SHP77 (cell line): ENCODE data around the gene JAKMIP2.
A peak's percentile ranks its signal among the peaks of the same experiment; 100 is the strongest.
"Not testable (repeated sequence)": the region's sequence is repeated elsewhere in the genome, so short reads cannot be mapped to it uniquely, and the experiment has no call there.

Source experiments
- DNase-seq, 2 experiments: peaks; one replicate each; lab custom pipeline; 2025; lab: John Stamatoyannopoulos, UW

JAKMIP2 gene

GRCh38 chr5:147610798-147611197 lies 171.7 kb downstream of the JAKMIP2 start:
- no peak for DNase-seq

GRCh38 chr5:147601652-147602051 lies 180.9 kb downstream of the JAKMIP2 start:
- DNase-seq = no peak

- DNase-seq = no peak
Measured at GRCh38 chr5:147591120-147591519, 191.4 kb downstream of the JAKMIP2 start.

GRCh38 chr5:147590096-147590495 lies 192.4 kb downstream of the JAKMIP2 start:
- DNase-seq = no peak

GRCh38 chr5:147586832-147587231 lies 195.7 kb downstream of the JAKMIP2 start:
- DNase-seq = no peak

GRCh38 chr5:147586221-147586620 lies 196.3 kb downstream of the JAKMIP2 start:
- DNase-seq = no peak

GRCh38 chr5:147582272-147582671 lies 200.3 kb downstream of the JAKMIP2 start:
- DNase-seq = not testable (repeated sequence)

DNA sequence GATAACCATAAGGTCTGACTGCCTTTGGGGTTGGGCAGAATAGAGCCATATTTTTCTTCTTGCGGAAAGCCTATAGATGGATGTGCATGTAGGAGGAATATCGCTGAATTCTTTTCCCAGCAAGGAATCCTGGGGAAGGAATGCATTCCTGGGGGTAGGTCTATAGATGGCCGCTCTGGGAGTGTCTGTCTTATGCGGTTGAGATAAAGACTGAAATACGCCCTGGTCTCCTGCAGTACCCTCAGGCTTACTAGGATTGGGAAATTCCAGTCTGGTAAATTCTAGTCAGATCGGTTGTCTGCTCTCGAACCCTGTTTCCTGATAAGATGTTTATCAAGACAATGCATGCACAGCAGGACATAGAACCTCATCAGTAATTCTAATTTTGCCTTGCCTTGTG lies 202.1 kb downstream of the JAKMIP2 start:
- not testable (repeated sequence) for DNase-seq

DNA sequence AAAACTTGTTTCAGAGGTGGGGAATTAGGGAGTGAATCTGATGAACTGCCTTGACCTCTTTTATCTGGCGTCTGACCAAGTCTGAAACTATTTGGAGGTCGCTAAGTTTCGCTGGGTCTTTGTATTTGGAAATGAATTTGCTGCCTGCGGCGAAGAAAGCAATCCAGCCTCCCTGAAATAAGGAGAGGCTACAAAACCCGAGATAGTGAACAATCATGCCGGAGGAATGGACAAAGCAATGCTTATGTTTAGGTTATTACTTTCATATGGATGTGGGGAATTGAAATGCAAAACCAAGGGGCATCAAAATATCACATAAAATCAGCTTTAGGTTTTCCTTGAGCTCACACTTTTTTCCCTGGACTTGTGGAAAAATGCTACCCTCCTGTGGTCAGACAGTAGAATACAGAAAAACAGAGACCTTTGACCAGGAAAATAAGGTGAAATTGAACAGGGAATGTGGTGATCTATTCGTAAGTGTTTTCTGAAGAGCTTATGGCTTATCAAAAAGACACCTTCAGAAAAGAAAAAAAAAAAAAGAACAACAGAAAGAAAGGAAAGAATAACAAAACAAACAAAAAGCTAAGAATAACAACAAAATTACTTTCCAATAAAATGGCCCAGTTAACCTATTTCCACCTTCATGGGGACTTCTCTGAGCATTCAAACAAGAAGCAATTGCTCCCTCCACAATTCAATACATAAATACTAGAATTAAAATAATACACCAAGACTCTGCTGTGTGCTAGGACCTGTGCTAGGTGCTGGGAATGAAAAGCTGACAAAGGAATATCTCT lies 204.1 kb downstream of the JAKMIP2 start:
- peak; percentile 57 to 61 for DNase-seq

DNA sequence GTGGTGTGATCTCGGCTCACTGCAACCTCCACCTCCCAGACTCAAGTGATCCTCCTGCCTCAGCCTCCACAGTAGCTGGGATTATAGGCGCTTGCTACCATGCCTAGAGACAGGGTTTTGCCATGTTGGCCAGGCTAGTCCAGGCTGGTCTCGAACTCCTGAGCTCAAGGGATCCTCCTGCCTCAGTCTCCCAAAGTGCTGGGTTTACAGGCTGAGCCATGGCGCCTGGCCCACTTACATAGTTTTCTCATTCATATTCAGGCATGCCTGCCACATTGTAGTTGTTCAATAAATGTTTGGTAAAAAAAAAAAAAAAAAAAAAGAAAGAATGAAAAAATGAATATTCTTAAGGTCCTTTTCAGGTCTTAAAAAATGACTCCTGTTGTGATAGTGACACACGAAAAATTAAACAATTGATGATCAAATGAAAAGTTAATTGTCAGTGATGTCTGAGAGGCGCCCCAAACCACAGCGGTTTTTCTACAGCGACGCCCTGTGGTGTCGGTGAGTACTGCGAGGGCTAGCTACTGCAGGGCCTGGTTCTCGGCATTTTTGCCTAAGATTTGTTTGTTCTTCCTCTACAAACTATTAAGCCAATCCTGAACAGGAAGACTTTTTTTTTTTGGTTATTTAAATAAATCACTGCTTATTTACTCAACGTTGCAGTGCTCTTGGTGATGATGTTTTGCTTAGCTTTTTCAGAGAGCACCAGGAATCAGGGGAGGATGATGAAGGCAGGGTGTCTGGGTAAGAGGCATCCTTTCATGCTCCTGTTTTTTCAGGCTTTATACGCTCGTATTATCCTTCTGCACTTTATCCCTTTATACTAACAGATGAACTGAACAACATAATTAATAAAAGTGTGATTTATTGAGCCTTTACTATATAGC lies 205.6 kb downstream of the JAKMIP2 start:
- DNase-seq = peak; percentile 12 to 44

DNA sequence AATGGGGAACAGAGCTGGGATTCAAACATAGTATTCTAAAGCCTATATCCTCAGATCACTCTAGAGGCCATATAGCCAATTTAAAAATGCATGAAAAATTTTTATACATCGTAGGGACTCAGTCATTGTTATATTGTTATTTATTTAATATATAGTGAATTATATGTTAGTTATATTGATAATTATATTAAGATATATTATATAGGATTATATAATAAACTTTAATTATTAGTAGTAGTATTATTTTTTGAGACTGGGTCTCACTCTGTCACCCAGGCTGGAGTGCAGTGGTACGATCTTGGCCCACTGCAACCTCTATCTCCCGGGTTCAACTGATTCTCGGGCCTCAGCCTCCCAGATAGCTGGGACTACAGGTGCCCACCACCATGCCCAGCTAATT lies 206.9 kb downstream of the JAKMIP2 start:
- DNase-seq = no peak

GRCh38 chr5:147573211-147573610 lies 209.3 kb downstream of the JAKMIP2 start:
- DNase-seq = no peak

GRCh38 chr5:147568710-147569406 lies 213.7 kb downstream of the JAKMIP2 start:
- no peak for DNase-seq

GRCh38 chr5:147567917-147568598 lies 214.5 kb downstream of the JAKMIP2 start:
- DNase-seq = no peak

DNA sequence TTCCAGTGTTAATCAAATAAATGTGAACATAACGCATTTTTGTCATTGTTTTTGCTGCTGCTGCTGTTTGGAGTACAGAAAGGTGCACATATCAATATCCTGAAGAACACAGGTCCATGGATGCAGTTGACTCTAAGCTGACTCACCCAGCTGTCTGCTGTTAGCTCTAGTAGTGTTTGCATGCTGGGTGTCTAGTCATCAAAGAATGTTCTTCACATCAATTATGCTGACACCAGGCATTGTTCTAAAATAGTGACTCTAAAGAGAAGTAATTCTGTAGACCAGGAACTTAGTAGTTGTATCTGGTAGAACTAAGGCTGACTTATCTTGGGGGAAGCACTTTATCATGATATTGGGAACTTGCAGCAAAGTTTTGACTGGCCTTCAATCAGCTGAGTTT lies 217.0 kb downstream of the JAKMIP2 start:
- DNase-seq = no peak

DNA sequence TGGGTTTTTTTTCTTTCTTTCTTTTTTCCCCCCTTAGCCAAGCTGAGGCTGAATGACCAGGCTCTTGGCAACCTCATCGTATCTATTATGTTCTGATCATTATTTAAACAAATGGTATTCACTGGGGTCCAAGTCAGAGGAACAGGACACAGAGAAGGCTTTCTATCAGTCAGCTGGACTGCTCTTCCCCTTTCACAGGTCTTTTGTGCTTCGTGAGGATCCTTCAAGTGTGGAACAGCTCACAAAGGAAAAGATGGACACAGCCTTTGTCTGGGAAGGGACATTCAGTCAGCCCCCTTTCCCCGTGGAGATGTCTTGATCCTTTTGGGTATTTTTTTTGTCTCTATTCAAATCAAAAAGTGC lies 218.4 kb downstream of the JAKMIP2 start:
- no peak for DNase-seq

DNA sequence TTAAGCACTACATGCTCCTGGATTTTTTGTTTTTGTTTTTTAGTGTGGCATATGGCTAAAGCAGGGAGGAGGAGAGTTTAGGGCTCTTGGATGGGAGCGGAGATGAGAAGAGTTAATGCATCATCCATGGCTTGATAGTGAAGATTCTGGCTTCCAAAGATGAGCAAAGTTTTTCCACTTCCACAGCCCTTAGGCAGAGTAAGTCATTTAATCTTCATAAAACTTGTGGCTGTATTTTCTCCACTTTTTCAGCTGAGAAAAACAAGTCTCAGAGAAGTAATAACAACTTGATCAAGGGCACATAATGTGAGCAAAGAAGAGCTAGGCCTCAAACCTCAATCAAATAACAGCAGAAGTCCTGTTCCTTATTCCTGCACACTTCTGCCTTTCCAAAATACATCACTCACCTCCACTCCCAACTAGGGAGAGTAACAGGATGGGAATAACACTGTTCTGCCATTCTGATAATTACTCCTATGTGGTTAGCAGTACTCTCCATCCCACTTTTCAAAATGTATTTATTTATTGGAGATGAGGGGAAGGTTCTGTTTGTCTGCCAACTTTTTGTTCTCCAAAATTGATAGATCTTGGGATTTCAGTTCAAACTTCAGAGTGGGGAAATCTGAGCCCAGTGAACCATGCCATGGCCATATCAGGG lies 218.9 kb downstream of the JAKMIP2 start:
- no peak for DNase-seq

- no peak for DNase-seq
Measured at GRCh38 chr5:147561435-147561834, 221.1 kb downstream of the JAKMIP2 start.

GRCh38 chr5:147560718-147561331 lies 221.7 kb downstream of the JAKMIP2 start:
- no peak for DNase-seq

GRCh38 chr5:147559749-147560148 lies 222.8 kb downstream of the JAKMIP2 start:
- DNase-seq = no peak

DNA sequence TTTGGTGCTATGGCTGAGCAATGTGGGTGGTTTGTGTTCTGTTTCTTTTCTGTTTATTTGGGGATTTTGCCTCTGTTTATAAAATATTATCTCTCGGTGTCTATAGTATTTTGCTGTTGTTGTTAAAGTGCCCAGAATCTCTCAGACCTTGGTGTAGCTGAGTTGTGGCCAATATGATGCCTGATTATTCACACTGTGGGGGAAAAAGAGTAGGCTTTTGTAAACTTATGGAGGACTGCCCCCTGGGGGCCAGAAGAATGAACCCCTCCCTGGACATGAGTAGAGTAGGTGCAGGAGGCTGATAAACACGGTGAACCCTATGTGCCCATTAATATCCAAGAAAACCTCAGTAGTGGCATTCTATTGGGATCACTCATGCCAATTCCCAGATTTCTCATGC lies 223.7 kb downstream of the JAKMIP2 start:
- DNase-seq = peak; percentile 55 to 73
